ENCODE results near the gene OSBPL3. TPM values are rescaled to one million over a fixed set of nuclear protein-coding genes. Genes with fewer than 3 reads are reported as not detected.

OSBPL3 gene
- polyA plus RNA-seq, 1 donor from 2014 or later = 0.26 TPM

GRCh38 chr7:24912424-24912823 is 67.6 kb downstream of the OSBPL3 start:
- H3K9me3 ChIP-seq (ENCODE audit: low read length) = no peaks in the 10 kb centered on the region
- no peaks in the 10 kb centered on the region for H3K36me3 ChIP-seq (ENCODE audit: insufficient read depth, low read length)
- no peak overlapping the region for H3K4me3 ChIP-seq (ENCODE audit: low read length)
- TF ChIP-seq EZH2 (IDR thresholded peaks at IDR 0.05; ENCODE audit: borderline replicate concordance, insufficient read depth, low read length, poor library complexity, severe bottlenecking) (no peak), CTCF (IDR thresholded peaks at IDR 0.05; ENCODE audit: poor library complexity, severe bottlenecking) (no peak), MXI1 (conservative IDR thresholded peaks at IDR 0.05; ENCODE audit: poor library complexity, severe bottlenecking) (no peak), REST (IDR thresholded peaks at IDR 0.05; ENCODE audit: borderline replicate concordance) (no peak), SMC3 (conservative IDR thresholded peaks at IDR 0.05; ENCODE audit: poor library complexity) (no peak), EP300 (conservative IDR thresholded peaks at IDR 0.05; ENCODE audit: poor library complexity, severe bottlenecking) (no peak), POLR2AphosphoS5 (IDR thresholded peaks at IDR 0.05) (no peak)
- no peaks in the 10 kb centered on the region for H3F3A ChIP-seq (ENCODE audit: insufficient read depth, low read length, poor library complexity, severe bottlenecking)
- H3K9ac ChIP-seq (ENCODE audit: low read length) = no peak overlapping the region
- H3K4me2 ChIP-seq (ENCODE audit: low read length) = no peak overlapping the region
- H4K20me1 ChIP-seq (ENCODE audit: insufficient read depth) = no peaks in the 10 kb centered on the region
- no peak overlapping the region for H3K27ac ChIP-seq (ENCODE audit: low read length)
- no peaks in the 10 kb centered on the region for H3K9me2 ChIP-seq (ENCODE audit: insufficient read depth, low read length)
- no peak overlapping the region for H2AFZ ChIP-seq (ENCODE audit: low read depth, low read length)
- H3K79me2 ChIP-seq (replicated peaks; ENCODE audit: insufficient read depth, low read length) = no peaks in the 10 kb centered on the region
- no peaks in the 10 kb centered on the region for H3K27me3 ChIP-seq (ENCODE audit: insufficient read depth, low read depth, low read length)

GRCh38 chr7:24911213-24911603 is 68.8 kb downstream of the OSBPL3 start:
- Histone ChIP-seq H3K4me3 (ENCODE audit: low read length) (no peak overlapping the region), H3K9ac (ENCODE audit: low read length) (no peak overlapping the region), H3K9me3 (ENCODE audit: low read length) (no peaks in the 10 kb centered on the region), H4K20me1 (ENCODE audit: insufficient read depth) (no peaks in the 10 kb centered on the region), H3K4me2 (ENCODE audit: low read length) (no peak overlapping the region), H3K27ac (ENCODE audit: low read length) (no peak overlapping the region), H2AFZ (ENCODE audit: low read depth, low read length) (no peak overlapping the region), H3F3A (ENCODE audit: insufficient read depth, low read length, poor library complexity, severe bottlenecking) (no peaks in the 10 kb centered on the region), H3K9me2 (ENCODE audit: insufficient read depth, low read length) (no peaks in the 10 kb centered on the region), H3K79me2 (replicated peaks; ENCODE audit: insufficient read depth, low read length) (no peaks in the 10 kb centered on the region), H3K27me3 (ENCODE audit: insufficient read depth, low read depth, low read length) (no peaks in the 10 kb centered on the region), H3K36me3 (ENCODE audit: insufficient read depth, low read length) (no peaks in the 10 kb centered on the region)
- no peak for TF ChIP-seq EZH2 (IDR thresholded peaks at IDR 0.05; ENCODE audit: borderline replicate concordance, insufficient read depth, low read length, poor library complexity, severe bottlenecking)
- TF ChIP-seq MXI1 (conservative IDR thresholded peaks at IDR 0.05; ENCODE audit: poor library complexity, severe bottlenecking) = no peak
- no peak for TF ChIP-seq POLR2AphosphoS5 (IDR thresholded peaks at IDR 0.05)
- no peak for TF ChIP-seq EP300 (conservative IDR thresholded peaks at IDR 0.05; ENCODE audit: poor library complexity, severe bottlenecking)
- no peak for TF ChIP-seq SMC3 (conservative IDR thresholded peaks at IDR 0.05; ENCODE audit: poor library complexity)
- no peak for TF ChIP-seq REST (IDR thresholded peaks at IDR 0.05; ENCODE audit: borderline replicate concordance)
- TF ChIP-seq TAF1 (IDR thresholded peaks at IDR 0.05; ENCODE audit: low read depth) = no peak
- no peak for TF ChIP-seq RAD21 (conservative IDR thresholded peaks at IDR 0.05)
- no peak for TF ChIP-seq CTCF (IDR thresholded peaks at IDR 0.05; ENCODE audit: poor library complexity, severe bottlenecking)

All from neural cell (in vitro differentiated cells).